GM18511 (cell line): Measurements from ENCODE around the gene FYN.

ENCODE experiments used
- ATAC-seq: cut with Tn5 transposase; IDR thresholded peaks from one replicate; pipeline ENCODE4 v1.9.1; 2021; ENCODE audit warnings: mild to moderate bottlenecking, moderate library complexity; ENCODE audit not compliant: unreplicated experiment

FYN gene

DNA sequence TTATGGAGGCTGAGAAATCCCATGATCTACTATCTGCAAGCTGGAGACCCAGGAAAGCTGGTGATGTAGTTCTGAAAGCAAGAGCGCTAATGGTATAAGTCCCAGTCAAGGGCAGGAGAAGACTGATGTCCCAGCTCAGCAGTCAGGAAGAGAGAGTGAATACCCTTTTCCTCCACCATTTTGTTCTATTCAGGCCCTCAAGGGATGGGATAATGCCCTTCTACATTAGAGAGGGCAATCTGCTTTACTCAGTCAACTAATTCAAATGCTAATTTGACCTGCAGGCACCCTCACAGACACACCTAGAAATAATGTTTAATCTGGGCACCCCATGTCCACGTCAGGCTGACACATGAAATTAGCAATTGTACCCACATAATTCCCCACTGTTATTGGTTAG lies 10.8 kb upstream of the FYN start:
- ATAC-seq: no peak

- no peak for ATAC-seq
Observed at GRCh38 chr6:111880181-111880888, 7.1 kb upstream of the FYN start.

DNA sequence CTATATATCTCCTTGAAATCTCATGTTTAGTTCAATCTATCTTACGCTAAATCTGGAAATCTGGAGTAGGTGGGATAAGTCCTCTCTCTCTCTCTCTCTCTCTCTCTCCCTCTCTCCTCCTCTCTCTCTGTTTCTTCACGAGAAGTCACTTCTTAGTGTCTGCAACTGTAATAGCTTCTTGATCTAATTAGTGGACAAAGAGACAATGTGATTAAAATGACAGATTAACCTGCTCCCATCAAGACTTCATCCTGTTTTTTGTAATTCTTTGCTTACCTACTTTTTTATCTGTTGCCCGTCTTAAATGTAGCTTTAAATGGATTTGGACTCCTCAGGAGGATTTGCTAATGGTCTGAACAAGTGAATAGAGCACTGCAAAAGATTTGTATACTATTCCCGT lies 2.5 kb upstream of the FYN start:
- ATAC-seq: no peak

DNA sequence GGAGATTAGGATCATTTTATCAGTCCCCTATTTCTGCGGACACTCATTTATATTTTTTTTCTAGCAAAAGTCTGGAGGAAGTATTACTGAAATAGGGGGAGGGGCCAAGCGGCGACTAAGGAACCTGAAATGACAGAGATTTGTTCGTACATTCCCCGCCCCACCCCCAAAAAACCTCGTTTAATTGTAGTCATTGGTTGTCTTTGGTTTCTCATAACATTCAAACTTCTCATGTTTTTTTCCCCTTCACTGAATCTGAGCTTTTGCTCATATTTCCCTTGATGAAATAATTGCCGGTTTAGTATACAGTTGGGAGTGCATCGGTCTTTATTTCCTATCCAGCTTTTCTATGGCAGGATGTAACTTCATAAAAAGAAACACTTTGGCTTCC lies 768 bp upstream of the FYN start:
- ATAC-seq: no peak

GRCh38 chr6:111872401-111873177 lies 663 bp downstream of the FYN start:
- ATAC-seq: peak; percentile 27

- no peak for ATAC-seq
Observed at GRCh38 chr6:111871725-111872400, 1.4 kb downstream of the FYN start.

DNA sequence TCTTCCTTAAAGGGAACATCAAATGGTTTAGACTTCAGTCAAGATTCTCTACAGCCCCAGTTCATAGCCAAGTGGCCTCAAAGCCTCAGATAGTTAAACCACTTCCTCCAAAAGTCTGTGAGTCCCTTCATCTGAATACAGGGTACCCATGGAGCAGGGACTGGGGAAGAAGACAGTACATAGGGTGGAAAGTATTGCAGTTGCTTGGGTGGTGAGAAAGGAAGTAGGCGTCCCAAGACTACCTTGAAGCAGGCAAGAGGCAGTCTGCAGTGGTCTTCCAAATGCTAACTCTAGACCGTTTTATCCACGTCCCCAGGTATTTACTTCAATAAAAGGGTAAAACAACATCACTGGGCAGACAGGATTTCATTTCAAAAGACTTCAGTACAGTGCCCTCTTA lies 2.0 kb downstream of the FYN start:
- no peak for ATAC-seq

DNA sequence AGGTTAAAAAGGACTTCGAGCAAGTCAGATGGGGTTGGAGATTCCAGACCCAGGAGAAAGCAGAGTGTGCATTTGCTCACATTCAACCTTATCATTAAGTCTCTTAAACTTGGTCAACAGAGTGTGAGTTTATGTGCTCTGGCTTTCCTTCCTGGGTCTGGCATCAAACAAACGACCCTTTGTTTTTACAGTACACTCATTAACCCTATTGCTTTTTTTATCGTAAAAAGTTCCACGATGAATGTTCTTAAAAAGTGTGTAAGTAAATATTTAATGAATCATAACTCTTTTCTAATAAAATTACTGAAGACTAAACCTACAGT lies 2.5 kb downstream of the FYN start:
- ATAC-seq: no peak

DNA sequence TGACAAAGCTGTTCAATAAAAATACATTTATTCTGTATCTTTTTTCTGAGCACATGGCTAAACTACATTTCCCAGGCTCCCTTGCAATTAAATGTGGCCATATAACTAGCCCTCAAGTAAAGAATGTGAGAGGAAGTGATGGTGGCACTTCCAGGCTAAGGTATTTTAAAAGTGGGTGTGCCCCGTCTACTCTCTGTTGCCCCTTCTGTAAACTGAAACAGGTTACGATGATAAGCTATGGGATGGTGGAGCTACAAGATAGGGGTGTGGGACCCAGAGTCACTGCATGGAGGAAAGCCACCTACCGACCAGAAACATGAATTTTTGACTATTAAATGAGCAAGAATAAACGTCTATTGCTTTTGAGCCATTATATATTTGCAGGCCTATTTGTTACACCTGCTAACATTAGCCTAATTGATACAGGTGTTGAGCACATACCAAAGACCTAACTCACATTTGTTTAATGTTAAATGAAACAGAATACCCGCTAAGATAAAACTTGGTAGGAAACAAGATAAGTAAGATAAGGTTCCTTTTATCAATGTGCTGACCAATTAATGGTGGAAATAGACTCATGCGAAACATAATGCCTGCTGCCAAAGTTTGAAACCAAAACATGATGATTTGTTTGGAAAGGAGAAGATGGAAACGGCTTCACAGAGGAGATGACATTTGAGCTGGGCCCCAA lies 3.1 kb downstream of the FYN start:
- ATAC-seq: no peak

DNA sequence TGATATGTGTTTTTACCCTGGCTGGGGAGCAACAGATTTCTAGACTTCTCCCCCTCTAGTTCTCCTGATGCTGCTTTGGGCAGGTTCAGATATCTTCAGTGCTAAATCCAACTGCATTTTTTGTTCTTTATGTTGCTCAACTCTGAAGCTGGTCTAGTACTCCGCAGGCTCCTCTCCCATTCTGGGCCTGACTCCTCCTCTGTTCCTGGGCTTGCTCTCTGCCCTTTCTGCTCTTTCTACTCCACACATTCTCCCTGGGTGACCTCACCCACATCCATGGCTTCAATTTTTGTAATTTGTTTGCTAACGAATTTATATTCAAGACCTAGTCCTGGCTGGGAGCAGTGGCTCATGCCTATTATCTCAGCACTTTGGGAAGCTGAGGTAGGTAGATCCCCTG lies 6.4 kb downstream of the FYN start:
- ATAC-seq: no peak

GRCh38 chr6:111865909-111866546 lies 7.2 kb downstream of the FYN start:
- no peak for ATAC-seq

GRCh38 chr6:111865049-111865585 lies 8.1 kb downstream of the FYN start:
- no peak for ATAC-seq

GRCh38 chr6:111864138-111865048 lies 8.9 kb downstream of the FYN start:
- ATAC-seq: no peak

DNA sequence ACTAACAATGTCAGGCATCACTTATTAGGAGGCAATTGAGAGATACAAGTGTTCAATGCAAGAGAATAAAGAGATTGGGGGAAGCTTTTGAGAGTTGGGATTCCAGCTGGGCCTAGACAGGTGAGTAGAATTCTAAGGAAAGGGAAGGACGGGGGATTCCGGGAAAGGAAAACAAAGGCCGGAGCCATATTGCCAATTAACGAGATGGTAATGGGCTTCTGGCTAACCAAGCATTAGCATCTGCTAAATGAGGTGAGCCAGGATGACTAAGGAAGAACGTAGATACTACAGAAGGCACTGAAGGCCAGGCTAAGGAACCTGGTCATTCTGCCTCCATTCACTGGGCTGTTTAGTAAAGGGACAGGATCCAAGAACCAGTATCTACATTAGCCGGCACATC lies 10.5 kb downstream of the FYN start:
- no peak for ATAC-seq

DNA sequence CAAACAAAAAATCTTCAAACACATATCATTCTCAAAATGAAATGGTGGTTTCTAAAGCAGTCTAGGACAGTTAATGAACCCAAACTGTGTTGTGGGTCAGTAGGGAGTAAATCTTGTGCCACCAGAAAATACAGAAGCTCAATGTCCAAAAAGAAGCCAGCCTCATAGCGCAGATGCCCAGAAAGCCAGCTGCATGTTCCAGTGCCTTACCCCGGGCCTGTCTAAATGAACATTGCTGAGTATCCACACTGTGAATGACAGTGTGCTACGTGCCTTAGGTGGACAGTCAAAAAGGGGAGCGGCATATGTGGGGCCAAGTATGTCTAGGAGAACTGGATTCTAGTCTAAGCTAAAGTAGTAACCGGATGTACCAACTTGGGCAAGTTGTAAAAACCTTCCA lies 10.9 kb downstream of the FYN start:
- ATAC-seq: no peak

- ATAC-seq: no peak
Observed at GRCh38 chr6:111861431-111861885, 11.8 kb downstream of the FYN start.

GRCh38 chr6:111858347-111858746 lies 14.9 kb downstream of the FYN start:
- ATAC-seq: no peak

GRCh38 chr6:111857674-111858337 lies 15.4 kb downstream of the FYN start:
- no peak for ATAC-seq

DNA sequence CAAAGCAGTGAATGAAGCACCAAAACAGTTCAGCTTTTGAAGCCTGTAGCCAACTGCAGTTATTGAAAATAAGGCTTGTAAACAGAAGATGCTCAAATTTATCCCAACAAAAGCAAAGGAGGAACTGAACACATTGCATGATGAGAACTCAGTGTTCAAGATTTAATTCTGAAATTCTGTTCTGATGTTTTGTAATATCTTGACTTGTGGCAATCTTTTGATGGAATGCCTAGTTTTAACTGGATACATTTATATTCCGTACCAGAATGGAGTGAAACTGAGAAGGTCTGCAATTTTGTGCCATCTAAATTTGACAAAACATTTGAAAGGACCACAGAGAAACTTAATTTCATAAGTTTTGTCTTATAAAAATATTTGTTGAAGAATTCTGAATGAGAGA lies 17.5 kb downstream of the FYN start:
- ATAC-seq: no peak
